Astrocyte (in vitro differentiated cells and primary cell): ENCODE data around the gene ARHGAP19.

Source experiments
- CTCF ChIP-seq: IDR thresholded peaks from 2 replicates; pipeline ENCODE4 v1.5.1; 2011; ENCODE audit warnings: low read depth, mild to moderate bottlenecking, inconsistent platforms, low read length, moderate library complexity; ENCODE audit not compliant: insufficient read depth
- EZH2 ChIP-seq: IDR thresholded peaks from 2 replicates; pipeline ENCODE4 v1.6.1; 2012; ENCODE audit warnings: mild to moderate bottlenecking, low read length, inconsistent platforms; ENCODE audit not compliant: insufficient read depth

- TF ChIP-seq CTCF (no peak), EZH2 (no peak)
Measured at GRCh38 chr10:97259119-97259518, 33.3 kb downstream of the ARHGAP19 start.
